ENCODE results near the gene DCP1B.

The DCP1B gene

GRCh38 chr12:1913377-1914113, 90.7 kb downstream of the DCP1B start:
- no peaks in the 10 kb centered on the region for H3K27me3 ChIP-seq (replicated peaks; ENCODE audit: control insufficient read depth, insufficient read depth, low read length)
- no peaks in the 10 kb centered on the region for H3K36me3 ChIP-seq (ENCODE audit: control insufficient read depth, insufficient read depth, low read length)
- TF ChIP-seq, protein P1, sequence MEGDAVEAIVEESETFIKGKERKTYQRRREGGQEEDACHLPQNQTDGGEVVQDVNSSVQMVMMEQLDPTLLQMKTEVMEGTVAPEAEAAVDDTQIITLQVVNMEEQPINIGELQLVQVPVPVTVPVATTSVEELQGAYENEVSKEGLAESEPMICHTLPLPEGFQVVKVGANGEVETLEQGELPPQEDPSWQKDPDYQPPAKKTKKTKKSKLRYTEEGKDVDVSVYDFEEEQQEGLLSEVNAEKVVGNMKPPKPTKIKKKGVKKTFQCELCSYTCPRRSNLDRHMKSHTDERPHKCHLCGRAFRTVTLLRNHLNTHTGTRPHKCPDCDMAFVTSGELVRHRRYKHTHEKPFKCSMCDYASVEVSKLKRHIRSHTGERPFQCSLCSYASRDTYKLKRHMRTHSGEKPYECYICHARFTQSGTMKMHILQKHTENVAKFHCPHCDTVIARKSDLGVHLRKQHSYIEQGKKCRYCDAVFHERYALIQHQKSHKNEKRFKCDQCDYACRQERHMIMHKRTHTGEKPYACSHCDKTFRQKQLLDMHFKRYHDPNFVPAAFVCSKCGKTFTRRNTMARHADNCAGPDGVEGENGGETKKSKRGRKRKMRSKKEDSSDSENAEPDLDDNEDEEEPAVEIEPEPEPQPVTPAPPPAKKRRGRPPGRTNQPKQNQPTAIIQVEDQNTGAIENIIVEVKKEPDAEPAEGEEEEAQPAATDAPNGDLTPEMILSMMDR (IDR thresholded peaks at IDR 0.05; ENCODE audit: insufficient read depth, low read length, poor library complexity, severe bottlenecking): no peak
- no peak for DNase-seq (ENCODE audit: extremely low read depth, insufficient read length)
- H3K4me3 ChIP-seq (replicated peaks; ENCODE audit: low read depth, low read length): no peak overlapping the region

DNA sequence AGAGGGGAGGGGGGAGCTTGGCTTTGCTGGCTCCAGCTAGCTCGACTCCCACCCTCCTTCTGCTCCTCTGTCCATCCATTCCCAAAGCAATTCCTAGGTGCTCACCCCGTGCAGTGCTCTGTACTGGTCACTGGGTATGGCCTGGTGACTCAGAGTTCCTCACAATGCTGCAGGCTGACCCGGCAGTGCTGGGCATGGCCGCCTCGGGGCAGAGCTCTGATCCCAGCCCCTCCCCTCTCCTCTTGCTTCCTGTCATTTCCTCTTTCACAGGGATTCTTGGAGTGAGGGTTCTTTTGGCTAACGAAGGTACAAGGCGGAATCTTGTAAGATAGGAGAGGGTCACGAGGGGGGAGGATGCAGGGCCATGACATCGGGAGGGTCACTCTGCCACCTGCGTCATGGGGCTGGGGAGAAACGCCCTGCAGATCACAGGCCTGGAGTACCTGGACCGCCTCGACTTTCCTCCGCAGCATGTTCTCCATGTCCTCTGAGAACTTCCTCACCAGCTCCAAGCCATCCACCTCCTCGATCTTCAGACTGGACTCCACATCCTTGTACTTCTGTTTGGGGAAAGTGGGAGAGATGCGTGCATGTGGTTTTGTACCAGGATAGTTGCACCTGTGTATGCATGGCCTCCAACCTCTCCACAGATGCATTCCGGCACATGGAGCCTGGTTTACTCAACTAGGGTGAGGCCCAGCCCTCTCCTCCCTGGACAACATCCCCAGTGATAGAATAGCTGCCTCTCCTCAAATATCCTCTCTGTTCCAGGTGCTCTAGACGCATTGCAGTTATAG, 91.5 kb downstream of the DCP1B start:
- DNase-seq (ENCODE audit: extremely low read depth, insufficient read length): no peak
- TF ChIP-seq, protein P1 (IDR thresholded peaks at IDR 0.05; ENCODE audit: insufficient read depth, low read length, poor library complexity, severe bottlenecking): no peak
- no peaks in the 10 kb centered on the region for H3K27me3 ChIP-seq (replicated peaks; ENCODE audit: control insufficient read depth, insufficient read depth, low read length)
- no peaks in the 10 kb centered on the region for H3K36me3 ChIP-seq (ENCODE audit: control insufficient read depth, insufficient read depth, low read length)
- no peak overlapping the region for H3K4me3 ChIP-seq (replicated peaks; ENCODE audit: low read depth, low read length)

GRCh38 chr12:1911598-1912575, 92.4 kb downstream of the DCP1B start:
- H3K4me3 ChIP-seq (replicated peaks; ENCODE audit: low read depth, low read length): no peak overlapping the region
- no peaks in the 10 kb centered on the region for H3K27me3 ChIP-seq (replicated peaks; ENCODE audit: control insufficient read depth, insufficient read depth, low read length)
- H3K36me3 ChIP-seq (ENCODE audit: control insufficient read depth, insufficient read depth, low read length): no peaks in the 10 kb centered on the region
- DNase-seq (ENCODE audit: extremely low read depth, insufficient read length): no peak
- TF ChIP-seq, protein P1 (IDR thresholded peaks at IDR 0.05; ENCODE audit: insufficient read depth, low read length, poor library complexity, severe bottlenecking): no peak

DNA sequence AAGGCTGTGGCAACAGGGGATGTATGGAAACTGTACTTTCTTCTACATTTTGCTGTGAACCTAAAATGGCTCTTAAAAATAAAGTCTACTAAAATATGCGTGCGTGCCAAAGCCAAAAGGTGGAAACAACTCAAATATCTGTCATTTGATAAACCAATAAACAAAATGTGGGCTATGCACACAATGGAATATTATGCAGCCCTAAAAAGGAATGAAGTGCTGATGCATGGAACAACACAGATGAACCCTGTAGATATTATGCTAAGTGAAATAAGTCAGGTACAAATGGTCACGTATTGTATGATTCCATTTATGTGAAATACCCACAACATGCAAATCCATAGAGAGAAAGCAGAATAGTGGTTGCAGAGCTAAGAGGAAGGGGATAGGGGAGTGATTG, 93.8 kb downstream of the DCP1B start:
- H3K27me3 ChIP-seq (replicated peaks; ENCODE audit: control insufficient read depth, insufficient read depth, low read length): no peaks in the 10 kb centered on the region
- H3K36me3 ChIP-seq (ENCODE audit: control insufficient read depth, insufficient read depth, low read length): no peaks in the 10 kb centered on the region
- no peak for DNase-seq (ENCODE audit: extremely low read depth, insufficient read length)
- TF ChIP-seq, protein P1 (IDR thresholded peaks at IDR 0.05; ENCODE audit: insufficient read depth, low read length, poor library complexity, severe bottlenecking): no peak
- no peak overlapping the region for H3K4me3 ChIP-seq (replicated peaks; ENCODE audit: low read depth, low read length)

DNA sequence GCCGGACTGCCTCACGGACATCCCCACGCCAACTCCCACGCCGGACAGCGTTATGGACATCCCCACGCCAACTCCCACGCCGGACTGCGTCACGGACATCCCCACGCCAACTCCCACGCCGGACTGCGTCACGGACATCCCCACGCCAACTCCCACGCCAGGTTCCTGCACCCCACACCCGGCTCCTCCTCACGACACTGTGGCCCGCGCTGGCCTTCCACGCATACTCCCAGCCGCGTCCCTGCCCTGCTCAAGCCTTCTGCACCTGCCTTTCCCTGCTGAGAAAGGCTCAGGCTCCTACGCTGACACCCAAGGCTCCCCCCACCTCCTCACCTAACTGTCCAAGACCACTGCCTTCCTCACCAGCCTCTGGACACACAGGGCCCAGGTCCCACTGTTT, 95.5 kb downstream of the DCP1B start:
- no peaks in the 10 kb centered on the region for H3K36me3 ChIP-seq (ENCODE audit: control insufficient read depth, insufficient read depth, low read length)
- TF ChIP-seq, protein P1 (IDR thresholded peaks at IDR 0.05; ENCODE audit: insufficient read depth, low read length, poor library complexity, severe bottlenecking): no peak
- no peaks in the 10 kb centered on the region for H3K27me3 ChIP-seq (replicated peaks; ENCODE audit: control insufficient read depth, insufficient read depth, low read length)
- H3K4me3 ChIP-seq (replicated peaks; ENCODE audit: low read depth, low read length): no peak overlapping the region
- DNase-seq (ENCODE audit: extremely low read depth, insufficient read length): no peak
